Left hindlimb (tissue), 1 donor: Measurements from ENCODE around the gene TLE2.

ENCODE experiments used
- DNase-seq: peaks from one replicate; pipeline ENCODE4 v3.0.0-alpha.2; 2018

The TLE2 gene

GRCh38 chr19:3036119-3036976 is 7.3 kb upstream of the TLE2 start:
- peak; percentile 97 for DNase-seq

- DNase-seq: peak; percentile 100
Measured at GRCh38 chr19:3035542-3036118, 6.5 kb upstream of the TLE2 start.

GRCh38 chr19:3034656-3035541 is 5.8 kb upstream of the TLE2 start:
- peak; percentile 76 for DNase-seq

GRCh38 chr19:3034406-3034655 is 5.3 kb upstream of the TLE2 start:
- no peak for DNase-seq

- DNase-seq: peak; percentile 35
Measured at GRCh38 chr19:3033595-3034405, 4.7 kb upstream of the TLE2 start.

- no peak for DNase-seq
Measured at GRCh38 chr19:3031607-3031867, 2.5 kb upstream of the TLE2 start.

- no peak for DNase-seq
Measured at GRCh38 chr19:3028305-3029064, 595 bp downstream of the TLE2 start.

- no peak for DNase-seq
Measured at GRCh38 chr19:3027981-3028304, 1.1 kb downstream of the TLE2 start.

GRCh38 chr19:3027292-3027691 is 1.8 kb downstream of the TLE2 start:
- DNase-seq: no peak

GRCh38 chr19:3026768-3027167 is 2.3 kb downstream of the TLE2 start:
- DNase-seq: no peak

- DNase-seq: no peak
Measured at GRCh38 chr19:3025549-3025886, 3.6 kb downstream of the TLE2 start.

- DNase-seq: no peak
Measured at GRCh38 chr19:3024870-3025548, 4.1 kb downstream of the TLE2 start.

- DNase-seq: no peak
Measured at GRCh38 chr19:3024509-3024869, 4.6 kb downstream of the TLE2 start.

GRCh38 chr19:3020321-3020960 is 8.6 kb downstream of the TLE2 start:
- no peak for DNase-seq

- no peak for DNase-seq
Measured at GRCh38 chr19:3019211-3019854, 9.7 kb downstream of the TLE2 start.

- no peak for DNase-seq
Measured at GRCh38 chr19:3017923-3018322, 11.2 kb downstream of the TLE2 start.

- no peak for DNase-seq
Measured at GRCh38 chr19:3015126-3016057, 13.7 kb downstream of the TLE2 start.

- DNase-seq: no peak
Measured at GRCh38 chr19:3014135-3014534, 14.9 kb downstream of the TLE2 start.

- no peak for DNase-seq
Measured at GRCh38 chr19:3013263-3013725, 15.8 kb downstream of the TLE2 start.
